NCI-H446 treated with DMSO at 0.1 percent for 48 hours (cell line): ENCODE results near the gene SAMD15.
"Not testable (repeated sequence)": the region's sequence is repeated elsewhere in the genome, so short reads cannot be mapped to it uniquely, and the experiment has no call there.

Experiments used
- DNase-seq: peaks from one replicate; lab custom pipeline; 2025; lab: John Stamatoyannopoulos, UW

The SAMD15 gene

GRCh38 chr14:77375973-77376770 lies 1.0 kb upstream of the SAMD15 start:
- no peak for DNase-seq

GRCh38 chr14:77377502-77377844 lies 294 bp downstream of the SAMD15 start:
- DNase-seq: no peak

- no peak for DNase-seq
Measured at GRCh38 chr14:77378701-77379100, 1.5 kb downstream of the SAMD15 start.

GRCh38 chr14:77390188-77390587 lies 13.0 kb downstream of the SAMD15 start:
- no peak for DNase-seq

GRCh38 chr14:77400216-77400615 lies 23.0 kb downstream of the SAMD15 start:
- no peak for DNase-seq

GRCh38 chr14:77403768-77404167 lies 26.6 kb downstream of the SAMD15 start:
- DNase-seq: no peak

- no peak for DNase-seq
Measured at GRCh38 chr14:77406086-77406485, 28.9 kb downstream of the SAMD15 start.

GRCh38 chr14:77406718-77407117 lies 29.5 kb downstream of the SAMD15 start:
- no peak for DNase-seq

GRCh38 chr14:77407158-77407557 lies 30.0 kb downstream of the SAMD15 start:
- DNase-seq: no peak

GRCh38 chr14:77409131-77409533 lies 32.0 kb downstream of the SAMD15 start:
- DNase-seq: no peak

GRCh38 chr14:77415403-77416030 lies 38.3 kb downstream of the SAMD15 start:
- DNase-seq: not testable (repeated sequence)

GRCh38 chr14:77416098-77416497 lies 38.9 kb downstream of the SAMD15 start:
- not testable (repeated sequence) for DNase-seq

- DNase-seq: no peak
Measured at GRCh38 chr14:77416836-77417235, 39.7 kb downstream of the SAMD15 start.

- no peak for DNase-seq
Measured at GRCh38 chr14:77421201-77421600, 44.0 kb downstream of the SAMD15 start.

GRCh38 chr14:77423423-77423822 lies 46.2 kb downstream of the SAMD15 start, which contains the start of gene NOXRED1:
NOXRED1 (minus strand) TSS chr14:77423523; CDS start chr14:77422889, 634 bp downstream.
- no peak for DNase-seq

GRCh38 chr14:77424862-77425261 lies 47.7 kb downstream of the SAMD15 start:
- DNase-seq: no peak

- DNase-seq: no peak
Measured at GRCh38 chr14:77426396-77426795, 49.2 kb downstream of the SAMD15 start.

- no peak for DNase-seq
Measured at GRCh38 chr14:77436042-77436441, 58.9 kb downstream of the SAMD15 start.

GRCh38 chr14:77438596-77438995 lies 61.4 kb downstream of the SAMD15 start:
- no peak for DNase-seq

GRCh38 chr14:77439861-77440260 lies 62.7 kb downstream of the SAMD15 start:
- DNase-seq: no peak
